B cell (primary cell): Measurements from ENCODE around the gene SEMA4G. TPM values are rescaled to one million over a fixed set of nuclear protein-coding genes. Genes with fewer than 3 reads are reported as not detected.

Source experiments
- ATAC-seq: fragments of 200-7000 bp; cut with Tn5 transposase; one replicate; pipeline ENCODE4 v1.10.0; 2021; ENCODE audit warnings: low read depth, mild to moderate bottlenecking, moderate number of reproducible peaks, moderate library complexity
- CTCF ChIA-PET: fragments of 350-600 bp; sonication (Branson Sonifier 250); formaldehyde crosslinking; loops from one replicate; lab custom pipeline; 2021; ENCODE audit warnings: antibody characterized with exemption, inconsistent platforms; lab: Charles Lee
- POLR2A ChIA-PET: fragments of 350-600 bp; sonication (Branson Sonifier 250); formaldehyde crosslinking; loops from one replicate; lab custom pipeline; 2021; ENCODE audit warnings: antibody characterized with exemption; lab: Charles Lee
- DNase-seq: peaks from one replicate; pipeline ENCODE4 v3.0.0; 2013
- H2AFZ ChIP-seq: 2 replicates; pipeline ENCODE4 v1.6.1; 2012; ENCODE audit warnings: mild to moderate bottlenecking, low read depth, low read length; ENCODE audit not compliant: insufficient read depth, poor library complexity, severe bottlenecking
- H3K27ac ChIP-seq, 2 donors: 1 replicate in 1 of 2; 2 replicates in 1 of 2; pipeline ENCODE4 v1.5.1; 2012 to 2013; ENCODE audit warnings: low read length in 2 of 2, mild to moderate bottlenecking in 2 of 2, moderate library complexity in 1 of 2
- H3K27me3 ChIP-seq, 4 experiments: fragments of 200-600 bp in 1 of 4; sonication (generic) in 1 of 4; replicated peaks in 1 of 4; 1 replicate in 2 of 4; 2 replicates in 2 of 4; pipeline versions ENCODE4 v1.6.1 to v1.7.0; 2013 to 2016; ENCODE audit warnings: low read length in 3 of 4, mild to moderate bottlenecking in 2 of 4, mixed read lengths in 1 of 4, moderate library complexity in 1 of 4; ENCODE audit not compliant: insufficient read depth in 4 of 4, control insufficient read depth in 3 of 4; ENCODE audit errors: control extremely low read depth in 1 of 4
- H3K36me3 ChIP-seq, 2 experiments: replicated peaks in 1 of 2; 1 replicate in 1 of 2; 2 replicates in 1 of 2; pipeline versions ENCODE4 v1.6.1 to v1.7.1; 2013; ENCODE audit warnings: low read length in 1 of 2; ENCODE audit not compliant: insufficient read depth in 2 of 2, control insufficient read depth in 1 of 2; ENCODE audit errors: control extremely low read depth in 1 of 2, extremely low read depth in 1 of 2
- H3K4me1 ChIP-seq, 2 donors: fragments of 200-600 bp in 1 of 2; sonication (generic) in 1 of 2; 1 replicate in 1 of 2; 2 replicates in 1 of 2; pipeline versions ENCODE4 v1.5.1 to v1.6.1; 2013 to 2017; ENCODE audit warnings: low read length in 2 of 2; ENCODE audit not compliant: control insufficient read depth in 2 of 2, insufficient read depth in 2 of 2
- H3K4me2 ChIP-seq: replicated peaks from 2 replicates; pipeline ENCODE3; 2012; ENCODE audit warnings: mild to moderate bottlenecking, low read depth, low read length; ENCODE audit not compliant: poor library complexity, severe bottlenecking
- H3K4me3 ChIP-seq, 5 experiments: fragments of 200-600 bp in 1 of 5; sonication (generic) in 1 of 5; 1 replicate in 3 of 5; 2 replicates in 2 of 5; pipeline versions ENCODE4 v1.5.1 to v1.7.0; 2011 to 2016; ENCODE audit warnings: low read length in 4 of 5, mild to moderate bottlenecking in 4 of 5, low read depth in 2 of 5, control low read depth in 1 of 5, moderate library complexity in 1 of 5; ENCODE audit not compliant: insufficient read depth in 1 of 5; ENCODE audit errors: control extremely low read depth in 1 of 5, extremely low read depth in 1 of 5
- H3K79me2 ChIP-seq: fragments of 200-600 bp; sonication (generic); one replicate; pipeline ENCODE4 v1.6.0; 2016; ENCODE audit warnings: low read length; ENCODE audit not compliant: control insufficient read depth, insufficient read depth
- H3K9ac ChIP-seq: fragments of 200-600 bp; sonication (generic); 2 replicates; pipeline ENCODE4 v1.6.1; 2017; ENCODE audit warnings: mild to moderate bottlenecking, low read length, moderate library complexity
- H3K9me3 ChIP-seq, 3 donors: one replicate each; pipeline versions ENCODE4 v1.6.1 to v1.7.1; 2013; ENCODE audit warnings: low read length in 2 of 3; ENCODE audit not compliant: control insufficient read depth in 2 of 3, insufficient read depth in 1 of 3; ENCODE audit errors: control extremely low read depth in 1 of 3
- H4K20me1 ChIP-seq: 2 replicates; pipeline ENCODE4 v1.6.0; 2012; ENCODE audit warnings: mild to moderate bottlenecking, low read length; ENCODE audit not compliant: insufficient read depth, control insufficient read depth, poor library complexity, severe bottlenecking
- H3K27ac Mint-ChIP-seq: one replicate; pipeline ENCODE4 v1.8.0; 2021; ENCODE audit warnings: mixed read lengths
- H3K27me3 Mint-ChIP-seq: one replicate; pipeline ENCODE4 v1.8.0; 2021; ENCODE audit warnings: mixed read lengths
- H3K4me1 Mint-ChIP-seq: one replicate; pipeline ENCODE4 v1.8.0; 2021; ENCODE audit warnings: mixed read lengths
- H3K4me3 Mint-ChIP-seq: one replicate; pipeline ENCODE4 v1.8.0; 2021; ENCODE audit warnings: mixed read lengths
- H3K9me3 Mint-ChIP-seq: one replicate; pipeline ENCODE4 v1.8.0; 2022; ENCODE audit warnings: mixed read lengths; ENCODE audit not compliant: insufficient read depth
- EZH2 ChIP-seq: IDR thresholded peaks from 2 replicates; pipeline ENCODE4 v1.6.1; 2012; ENCODE audit warnings: borderline replicate concordance, low read depth, mild to moderate bottlenecking, moderate library complexity, low read length; ENCODE audit not compliant: insufficient read depth, poor library complexity, severe bottlenecking
- WGBS: methylation state at CpG from one replicate; pipeline ENCODE4 v1.1.5; 2013; ENCODE audit warnings: missing lambda C conversion rate; ENCODE audit not compliant: insufficient coverage; 5-methylcytosine and 5-hydroxymethylcytosine counted together
- intact Hi-C: fragments of 100-400 bp; cut with micrococcal nuclease; formaldehyde crosslinking; loops from one replicate; pipeline ENCODE4 v1.10.0; 2022
- polyA plus RNA-seq: library from polyadenylated mRNA; depleted of rRNA; stranded (reverse); fragments of >200 nt; gene quantifications from 2 replicates; pipeline ENCODE4 v1.2.3, GENCODE V29; 2012
- total RNA-seq, 2 donors: library from RNA; stranded (reverse); fragments of 120-200 nt in 1 of 2; gene quantifications; 1 replicate in 1 of 2; 2 replicates in 1 of 2; pipeline versions ENCODE4 v1.2.3 to v1.2.4, GENCODE V29; 2013 to 2022
- TF ChIP-seq, protein P1 (sequence below): fragments of 200-600 bp; IDR thresholded peaks from one replicate; pipeline ENCODE4 v1.8.0; 2022; ENCODE audit warnings: antibody characterized with exemption, mild to moderate bottlenecking

SEMA4G gene
- total and polyA plus RNA-seq, 2 donors (not counting 1 experiment from before 2014, with no cell fraction given) = 0.84 to 0.96 TPM

- Mint-ChIP-seq H3K4me1 (peaks cover 36% of the 10 kb centered on the region), H3K27ac (no peak overlapping the region), H3K4me3 (peak overlapping the region; percentile 97), H3K9me3 (no peaks in the 10 kb centered on the region), H3K27me3 (no peaks in the 10 kb centered on the region)
- TF ChIP-seq, protein P1, sequence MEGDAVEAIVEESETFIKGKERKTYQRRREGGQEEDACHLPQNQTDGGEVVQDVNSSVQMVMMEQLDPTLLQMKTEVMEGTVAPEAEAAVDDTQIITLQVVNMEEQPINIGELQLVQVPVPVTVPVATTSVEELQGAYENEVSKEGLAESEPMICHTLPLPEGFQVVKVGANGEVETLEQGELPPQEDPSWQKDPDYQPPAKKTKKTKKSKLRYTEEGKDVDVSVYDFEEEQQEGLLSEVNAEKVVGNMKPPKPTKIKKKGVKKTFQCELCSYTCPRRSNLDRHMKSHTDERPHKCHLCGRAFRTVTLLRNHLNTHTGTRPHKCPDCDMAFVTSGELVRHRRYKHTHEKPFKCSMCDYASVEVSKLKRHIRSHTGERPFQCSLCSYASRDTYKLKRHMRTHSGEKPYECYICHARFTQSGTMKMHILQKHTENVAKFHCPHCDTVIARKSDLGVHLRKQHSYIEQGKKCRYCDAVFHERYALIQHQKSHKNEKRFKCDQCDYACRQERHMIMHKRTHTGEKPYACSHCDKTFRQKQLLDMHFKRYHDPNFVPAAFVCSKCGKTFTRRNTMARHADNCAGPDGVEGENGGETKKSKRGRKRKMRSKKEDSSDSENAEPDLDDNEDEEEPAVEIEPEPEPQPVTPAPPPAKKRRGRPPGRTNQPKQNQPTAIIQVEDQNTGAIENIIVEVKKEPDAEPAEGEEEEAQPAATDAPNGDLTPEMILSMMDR = no peak
- TF ChIP-seq EZH2 = no peak
- Histone ChIP-seq H3K4me1 (peaks cover 18 to 28% of the 10 kb centered on the region in 2 donors), H3K79me2 (peaks cover 47% of the 10 kb centered on the region), H3K9ac (peak overlapping the region; percentile 77), H3K36me3 (peaks cover 0 to 30% of the 10 kb centered on the region in 2 experiments), H3K27me3 (no peaks in the 10 kb centered on the region), H2AFZ (peak overlapping the region; percentile 98), H4K20me1 (peaks cover 22% of the 10 kb centered on the region), H3K9me3 (no peaks in the 10 kb centered on the region), H3K27ac (no peak overlapping the region), H3K4me3 (peak overlapping the region; percentile 68 to 95 (median 94)), H3K4me2 (peak overlapping the region; percentile 82)
- CTCF ChIA-PET = interaction anchor here (0.7 to 5.6 kb wide), 6 partner anchors 9 to 72 kb away, joined by 3 to 49 read pairs (median 5); partner anchors contain the start of gene LZTS2
- intact Hi-C loops = no loop called here
- ATAC-seq (no peak), DNase-seq (no peak)
- POLR2A ChIA-PET = interaction anchor here (2.4 kb wide), 1 partner anchor 9 kb away, joined by 15 read pairs; no protein-coding TSS in a partner anchor
- WGBS = 77% methylated on average over 10 of the region's 10 CpGs
These were observed 18.9 kb downstream of the SEMA4G start for GRCh38 chr10:100988166-100988565.

- POLR2A ChIA-PET = no interaction called here
- H2AFZ ChIP-seq = no peak overlapping the region
- H3K4me1 Mint-ChIP-seq = peaks cover 36% of the 10 kb centered on the region
- H3K9ac ChIP-seq = no peak overlapping the region
- H3K79me2 ChIP-seq = peaks cover 47% of the 10 kb centered on the region
- CTCF ChIA-PET = interaction anchor here (0.7 to 5.6 kb wide), 6 partner anchors 8 to 71 kb away, joined by 3 to 49 read pairs (median 6); partner anchors contain the start of gene LZTS2
- no peaks in the 10 kb centered on the region for H3K27me3 Mint-ChIP-seq
- H3K9me3 ChIP-seq = no peaks in the 10 kb centered on the region
- H3K4me2 ChIP-seq = peak overlapping the region; percentile 82
- no peak overlapping the region for H3K27ac Mint-ChIP-seq
- peaks cover 0 to 30% of the 10 kb centered on the region in 2 experiments for H3K36me3 ChIP-seq
- ATAC-seq = no peak
- no peaks in the 10 kb centered on the region for H3K9me3 Mint-ChIP-seq
- intact Hi-C loops = no loop called here
- no peak overlapping the region for H3K4me3 Mint-ChIP-seq
- H3K27ac ChIP-seq = no peak overlapping the region
- no peak for TF ChIP-seq EZH2
- TF ChIP-seq, protein P1 = no peak
- no peak for DNase-seq
- H3K4me1 ChIP-seq = peaks cover 18 to 28% of the 10 kb centered on the region in 2 donors
- peaks cover 22% of the 10 kb centered on the region for H4K20me1 ChIP-seq
- H3K27me3 ChIP-seq = no peaks in the 10 kb centered on the region
- no peak overlapping the region for H3K4me3 ChIP-seq
- 97% methylated on average over 16 of the region's 21 CpGs for WGBS
These were observed 19.8 kb downstream of the SEMA4G start for GRCh38 chr10:100989088-100989487.
